ENCODE results near the gene ARHGAP15.

ARHGAP15 gene

GRCh38 chr2:143558665-143559064, 429.4 kb downstream of the ARHGAP15 start:
- DNase-seq: no peak
- Histone ChIP-seq H3K27ac (ENCODE audit: low read length) (no peak overlapping the region), H3K4me3 (ENCODE audit: low read length) (no peak overlapping the region), H2AFZ (ENCODE audit: low read length) (no peak overlapping the region), H3F3A (ENCODE audit: insufficient read depth, low read length) (no peaks in the 10 kb centered on the region), H3K9me2 (replicated peaks; ENCODE audit: insufficient read depth, low read length) (no peaks in the 10 kb centered on the region), H3K36me3 (replicated peaks; ENCODE audit: insufficient read depth, low read length) (no peaks in the 10 kb centered on the region), H3K4me1 (ENCODE audit: low read length) (no peaks in the 10 kb centered on the region), H3K4me2 (ENCODE audit: low read depth, low read length) (no peak overlapping the region), H3K9ac (ENCODE audit: low read length) (no peak overlapping the region), H3K79me2 (ENCODE audit: low read length) (no peaks in the 10 kb centered on the region), H4K20me1 (ENCODE audit: insufficient read depth, low read length) (no peaks in the 10 kb centered on the region), H3K9me3 (replicated peaks; ENCODE audit: insufficient read depth, low read length) (no peaks in the 10 kb centered on the region), H3K27me3 (replicated peaks; ENCODE audit: insufficient read depth, low read length) (no peaks in the 10 kb centered on the region)
- no peak for TF ChIP-seq EZH2phosphoT487 (IDR thresholded peaks at IDR 0.05; ENCODE audit: low read length)

- Histone ChIP-seq H3K27me3 (replicated peaks; ENCODE audit: insufficient read depth, low read length) (no peaks in the 10 kb centered on the region), H2AFZ (ENCODE audit: low read length) (no peak overlapping the region), H3K9me3 (replicated peaks; ENCODE audit: insufficient read depth, low read length) (no peaks in the 10 kb centered on the region), H3K79me2 (ENCODE audit: low read length) (no peaks in the 10 kb centered on the region), H3K9ac (ENCODE audit: low read length) (no peak overlapping the region), H3K4me2 (ENCODE audit: low read depth, low read length) (no peak overlapping the region), H3F3A (ENCODE audit: insufficient read depth, low read length) (no peaks in the 10 kb centered on the region), H3K36me3 (replicated peaks; ENCODE audit: insufficient read depth, low read length) (no peaks in the 10 kb centered on the region), H3K9me2 (replicated peaks; ENCODE audit: insufficient read depth, low read length) (no peaks in the 10 kb centered on the region), H3K27ac (ENCODE audit: low read length) (no peak overlapping the region), H4K20me1 (ENCODE audit: insufficient read depth, low read length) (no peaks in the 10 kb centered on the region), H3K4me1 (ENCODE audit: low read length) (no peaks in the 10 kb centered on the region), H3K4me3 (ENCODE audit: low read length) (no peak overlapping the region)
- no peak for DNase-seq
- TF ChIP-seq CTCF (IDR thresholded peaks at IDR 0.05; ENCODE audit: low read length) (no peak), EZH2 (optimal IDR thresholded peaks at IDR 0.05; ENCODE audit: low read depth, low read length) (no peak), EZH2phosphoT487 (IDR thresholded peaks at IDR 0.05; ENCODE audit: low read length) (no peak)
These were observed 429.9 kb downstream of the ARHGAP15 start for GRCh38 chr2:143559147-143559546.

- Histone ChIP-seq H4K20me1 (ENCODE audit: insufficient read depth, low read length) (no peaks in the 10 kb centered on the region), H3K4me3 (ENCODE audit: low read length) (no peak overlapping the region), H3K27me3 (replicated peaks; ENCODE audit: insufficient read depth, low read length) (no peaks in the 10 kb centered on the region), H3K4me1 (ENCODE audit: low read length) (no peaks in the 10 kb centered on the region), H3K9ac (ENCODE audit: low read length) (no peak overlapping the region), H3K79me2 (ENCODE audit: low read length) (no peaks in the 10 kb centered on the region), H3F3A (ENCODE audit: insufficient read depth, low read length) (no peaks in the 10 kb centered on the region), H3K36me3 (replicated peaks; ENCODE audit: insufficient read depth, low read length) (no peaks in the 10 kb centered on the region), H3K4me2 (ENCODE audit: low read depth, low read length) (no peak overlapping the region), H3K27ac (ENCODE audit: low read length) (no peak overlapping the region), H3K9me3 (replicated peaks; ENCODE audit: insufficient read depth, low read length) (no peaks in the 10 kb centered on the region), H3K9me2 (replicated peaks; ENCODE audit: insufficient read depth, low read length) (no peaks in the 10 kb centered on the region), H2AFZ (ENCODE audit: low read length) (no peak overlapping the region)
- DNase-seq: no peak
- TF ChIP-seq CTCF (IDR thresholded peaks at IDR 0.05; ENCODE audit: low read length) (no peak), EZH2 (optimal IDR thresholded peaks at IDR 0.05; ENCODE audit: low read depth, low read length) (no peak), EZH2phosphoT487 (IDR thresholded peaks at IDR 0.05; ENCODE audit: low read length) (no peak)
These were observed 431.5 kb downstream of the ARHGAP15 start for GRCh38 chr2:143560724-143561123.

GRCh38 chr2:143564419-143564818, 435.2 kb downstream of the ARHGAP15 start:
- Histone ChIP-seq H3K79me2 (ENCODE audit: low read length) (no peaks in the 10 kb centered on the region), H3K27ac (ENCODE audit: low read length) (no peak overlapping the region), H3K27me3 (replicated peaks; ENCODE audit: insufficient read depth, low read length) (no peaks in the 10 kb centered on the region), H3K9me3 (replicated peaks; ENCODE audit: insufficient read depth, low read length) (no peaks in the 10 kb centered on the region), H3K36me3 (replicated peaks; ENCODE audit: insufficient read depth, low read length) (no peaks in the 10 kb centered on the region), H3K4me2 (ENCODE audit: low read depth, low read length) (no peak overlapping the region), H3F3A (ENCODE audit: insufficient read depth, low read length) (no peaks in the 10 kb centered on the region), H3K9ac (ENCODE audit: low read length) (no peak overlapping the region), H3K9me2 (replicated peaks; ENCODE audit: insufficient read depth, low read length) (no peaks in the 10 kb centered on the region), H2AFZ (ENCODE audit: low read length) (no peak overlapping the region), H3K4me1 (ENCODE audit: low read length) (no peaks in the 10 kb centered on the region), H4K20me1 (ENCODE audit: insufficient read depth, low read length) (no peaks in the 10 kb centered on the region), H3K4me3 (ENCODE audit: low read length) (no peak overlapping the region)
- TF ChIP-seq EZH2 (optimal IDR thresholded peaks at IDR 0.05; ENCODE audit: low read depth, low read length): no peak
- no peak for TF ChIP-seq EZH2phosphoT487 (IDR thresholded peaks at IDR 0.05; ENCODE audit: low read length)
- no peak for TF ChIP-seq CTCF (IDR thresholded peaks at IDR 0.05; ENCODE audit: low read length)
- no peak for DNase-seq

All from MM.1S (cell line).